ENCODE data around the gene DTNA.
"Not testable (repeated sequence)": the region's sequence is repeated elsewhere in the genome, so short reads cannot be mapped to it uniquely, and the experiment has no call there.

DTNA gene

DNA sequence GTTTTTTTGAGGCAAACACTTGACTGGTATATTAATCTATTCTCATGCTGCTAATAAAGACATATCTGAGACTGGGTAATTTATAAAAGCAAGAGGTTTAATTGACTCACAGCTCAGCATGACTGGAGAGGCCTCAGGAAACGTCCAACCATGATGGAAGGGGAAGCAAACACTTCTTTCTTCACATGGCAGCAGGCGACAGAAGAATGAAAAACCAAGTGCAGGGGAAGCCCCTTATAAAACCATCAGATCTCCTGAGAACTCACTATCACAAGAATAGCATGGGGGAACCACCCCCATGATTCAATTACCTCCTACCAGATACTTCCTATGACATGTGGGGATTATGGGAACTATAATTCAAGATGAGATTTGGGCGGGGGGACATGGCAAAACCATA is 194.9 kb downstream of the DTNA start:
- DNase-seq (ENCODE audit: low spot score): no peak

DNA sequence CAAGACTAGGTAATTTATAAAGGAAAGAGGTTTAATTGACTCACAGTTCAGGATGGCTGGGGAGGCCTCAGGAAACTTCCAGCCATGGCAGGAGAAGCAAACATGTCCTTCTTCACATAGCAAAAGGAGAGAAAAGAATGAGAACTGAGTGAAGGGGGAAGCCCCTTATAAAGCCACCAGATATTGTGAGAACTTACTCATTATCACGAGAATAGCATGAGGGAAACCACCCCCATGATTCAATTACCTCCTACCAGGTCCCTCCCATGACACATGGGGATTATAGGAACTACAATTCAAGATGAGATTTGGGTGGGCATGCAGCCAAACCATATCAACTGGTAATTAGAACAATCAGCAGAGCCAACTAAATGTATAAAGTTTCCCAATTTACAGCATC is 196.9 kb downstream of the DTNA start:
- DNase-seq (ENCODE audit: low spot score): not testable (repeated sequence)

DNA sequence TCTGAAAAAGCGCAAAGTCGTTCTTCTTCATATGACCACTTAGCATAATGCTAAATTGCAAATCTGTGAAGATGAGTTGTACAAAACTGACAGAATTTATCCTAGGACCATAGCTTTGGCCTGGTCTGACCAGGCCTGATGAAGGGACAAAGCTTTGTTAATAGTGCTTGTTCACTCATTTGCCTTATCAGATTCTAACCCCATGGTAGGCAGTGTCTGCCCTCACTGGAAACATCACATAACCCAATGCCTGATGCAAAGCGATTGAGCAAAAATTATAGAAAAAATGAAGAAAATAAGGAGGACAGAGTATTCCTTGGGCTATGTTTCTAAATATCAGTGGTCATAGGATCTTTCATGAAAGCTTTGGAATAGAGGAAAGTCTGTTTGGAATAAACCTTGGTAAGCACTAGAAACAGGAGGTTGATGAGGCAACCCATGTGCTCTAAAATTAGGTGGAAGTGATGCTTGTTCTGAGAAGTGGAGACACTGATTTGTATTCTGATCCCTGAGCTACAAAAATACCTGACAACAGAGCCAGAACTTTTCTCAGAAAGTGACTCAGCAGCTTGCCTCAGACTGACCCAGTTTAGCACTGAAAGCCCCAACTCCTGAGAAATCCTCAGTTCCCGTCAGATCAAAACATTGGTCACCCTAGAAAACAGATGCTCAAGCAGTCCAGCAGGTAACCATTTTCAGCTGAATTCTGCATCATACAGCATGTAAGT is 199.7 kb downstream of the DTNA start:
- DNase-seq (ENCODE audit: low spot score): no peak

DNA sequence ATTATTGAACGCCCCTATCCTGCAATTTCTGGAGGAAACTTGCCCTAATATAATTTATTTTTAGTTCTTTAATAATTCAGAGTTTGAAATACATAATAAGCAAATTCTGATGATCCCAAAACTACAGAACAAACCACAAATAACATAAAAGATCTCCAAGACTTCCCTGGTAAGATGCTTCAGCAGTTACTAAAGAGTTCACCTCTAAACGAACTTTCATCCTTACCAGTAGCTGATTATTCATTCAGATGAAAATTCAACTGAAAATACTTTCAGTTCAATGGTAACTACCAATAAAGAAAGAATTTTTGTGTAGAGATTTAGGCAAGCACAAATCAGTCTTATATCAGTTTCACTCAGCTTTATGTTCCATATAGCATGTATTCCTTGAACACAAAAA is 201.0 kb downstream of the DTNA start:
- DNase-seq (ENCODE audit: low spot score): no peak

DNA sequence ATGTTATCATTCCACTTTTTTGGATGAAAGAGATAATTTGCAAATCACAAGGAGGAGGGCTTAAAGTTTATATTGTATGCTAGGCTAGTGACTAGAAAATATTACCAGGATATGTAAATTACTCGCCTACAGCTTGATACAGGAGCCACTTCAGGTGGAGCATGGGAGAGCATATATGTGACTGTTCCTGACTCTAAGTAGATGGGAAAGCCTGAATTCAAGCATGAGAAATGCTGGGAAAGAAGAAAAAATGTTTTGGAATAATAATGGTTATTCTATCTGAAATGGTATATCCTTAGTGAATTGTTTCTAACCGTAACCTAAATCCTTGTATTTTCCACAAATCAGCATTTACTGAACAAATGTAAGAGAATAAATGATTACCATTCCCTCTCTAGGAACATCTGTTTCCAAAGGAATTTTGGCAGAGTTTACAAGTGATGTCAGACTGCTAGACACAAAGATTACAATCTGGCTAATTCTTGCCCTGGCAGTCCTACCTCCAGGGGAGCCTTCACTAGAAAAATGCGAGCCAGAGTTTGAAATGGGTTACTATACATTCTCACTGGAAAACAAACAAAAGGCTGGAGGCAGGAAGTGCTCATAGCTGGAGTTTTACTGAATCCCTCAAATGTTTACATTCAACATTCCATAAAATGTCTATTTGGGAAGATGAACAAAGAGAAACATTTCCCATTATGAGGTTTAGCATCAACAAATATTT is 201.7 kb downstream of the DTNA start:
- DNase-seq (ENCODE audit: low spot score): no peak

DNA sequence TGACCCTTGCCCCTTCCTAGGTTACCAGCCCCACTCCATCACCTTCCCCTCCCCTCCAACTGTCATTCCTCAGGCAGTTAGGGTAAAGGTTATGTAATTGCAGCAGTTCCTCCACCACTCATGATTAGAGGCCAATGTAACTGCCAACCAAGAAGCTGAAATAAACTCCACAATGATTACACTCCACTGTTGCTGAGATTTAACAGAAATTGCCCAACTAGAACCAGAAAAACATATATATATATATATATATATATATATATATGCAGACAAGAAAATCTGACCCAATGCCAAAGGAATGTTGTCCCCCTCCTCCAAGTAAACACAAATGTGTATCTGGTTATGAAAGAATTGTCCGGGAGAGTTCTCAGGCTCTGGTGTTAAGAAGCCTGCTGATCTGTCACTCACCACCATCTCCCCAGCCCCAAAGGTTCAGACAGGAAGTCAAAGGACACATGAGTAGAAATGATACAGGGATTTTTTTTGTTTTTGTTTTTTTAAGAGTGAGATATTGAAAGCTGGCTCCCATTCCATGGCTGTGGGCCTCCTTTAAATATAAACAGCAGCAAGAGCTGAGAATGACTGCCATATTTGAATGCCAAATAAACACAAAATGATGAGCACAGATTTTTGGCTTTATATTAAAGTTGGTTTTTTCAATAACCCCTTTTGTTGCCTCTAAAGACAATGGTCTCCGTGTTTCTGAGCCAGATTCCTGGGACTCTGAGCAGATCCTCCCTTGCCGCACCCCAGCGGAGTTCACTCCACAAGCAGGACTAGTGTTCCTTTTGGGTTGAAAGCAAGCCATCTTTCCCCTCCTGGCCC is 204.0 kb downstream of the DTNA start:
- no peak for DNase-seq (ENCODE audit: low spot score)

DNA sequence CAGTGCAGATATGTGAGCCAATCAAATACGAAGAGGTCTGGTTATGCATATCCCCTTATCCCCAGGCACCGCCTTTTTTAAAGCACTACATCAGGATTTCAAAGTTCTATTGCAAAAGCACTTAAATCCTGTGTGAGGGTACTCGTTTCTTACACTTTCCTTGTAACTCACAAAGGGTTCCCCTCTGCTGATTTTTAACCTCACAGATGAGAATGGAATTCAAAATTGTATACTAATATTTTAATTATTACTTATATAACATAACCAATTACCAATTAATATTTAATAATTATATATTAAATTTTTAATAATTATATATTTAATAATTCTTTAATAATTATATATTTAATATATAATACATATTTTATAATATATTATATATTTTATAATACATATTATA is 204.9 kb downstream of the DTNA start:
- no peak for DNase-seq (ENCODE audit: low spot score)

DNA sequence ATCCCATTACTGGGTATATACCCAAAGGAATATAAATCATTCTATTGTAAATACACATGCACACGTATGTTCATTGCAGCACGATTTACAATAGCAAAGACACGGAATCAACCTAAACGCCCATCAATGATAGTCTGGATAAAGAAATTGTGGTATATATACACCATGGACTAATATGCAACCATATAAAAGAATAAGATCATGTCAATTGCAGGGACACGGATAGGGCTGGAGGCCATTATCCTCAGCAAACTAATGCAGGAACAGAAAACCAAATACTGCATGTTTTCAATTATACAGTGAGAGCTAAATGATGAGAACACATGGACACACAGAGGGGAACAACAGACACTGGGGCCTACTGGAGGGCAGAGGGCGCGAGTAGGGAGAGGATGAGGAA is 206.4 kb downstream of the DTNA start:
- not testable (repeated sequence) for DNase-seq (ENCODE audit: low spot score)

DNA sequence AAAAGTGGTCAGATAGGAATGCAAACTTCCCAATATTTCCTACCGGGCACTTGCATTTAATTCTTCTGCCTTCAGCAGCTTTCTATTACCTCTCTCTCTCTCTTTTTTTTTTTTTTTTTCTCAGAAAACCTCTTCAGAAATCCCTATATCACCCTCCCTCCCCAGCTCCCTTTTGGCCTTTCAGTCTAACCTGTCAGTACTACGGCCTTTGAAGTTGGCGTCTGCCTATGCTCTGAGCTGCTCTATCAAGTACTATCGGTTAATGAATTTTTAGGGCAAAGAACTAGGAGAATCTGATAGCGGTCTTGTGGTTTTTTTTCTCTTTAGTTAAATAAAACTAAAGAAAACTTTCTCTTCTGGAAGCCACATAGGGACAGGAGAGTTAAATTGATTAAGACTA is 208.8 kb downstream of the DTNA start:
- DNase-seq (ENCODE audit: low spot score): no peak

DNA sequence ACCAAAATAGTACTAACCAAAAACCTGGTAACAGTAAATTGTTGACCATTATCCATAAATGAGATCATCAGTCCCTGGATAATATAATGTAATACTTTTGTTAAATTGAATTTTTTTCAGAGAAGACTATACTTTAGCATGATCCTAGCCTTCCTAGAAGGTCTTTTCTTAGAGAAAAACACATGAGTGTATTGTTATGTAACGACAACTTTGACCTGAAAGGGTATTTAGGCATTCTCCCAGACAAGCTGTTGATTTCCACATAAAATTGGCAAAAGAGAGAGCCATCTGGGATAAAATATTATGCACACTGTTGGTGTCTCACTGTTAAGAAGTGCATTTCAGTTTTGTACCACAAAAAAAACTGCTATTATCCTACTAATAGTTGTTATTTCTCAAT is 211.1 kb downstream of the DTNA start:
- DNase-seq (ENCODE audit: low spot score): no peak

DNA sequence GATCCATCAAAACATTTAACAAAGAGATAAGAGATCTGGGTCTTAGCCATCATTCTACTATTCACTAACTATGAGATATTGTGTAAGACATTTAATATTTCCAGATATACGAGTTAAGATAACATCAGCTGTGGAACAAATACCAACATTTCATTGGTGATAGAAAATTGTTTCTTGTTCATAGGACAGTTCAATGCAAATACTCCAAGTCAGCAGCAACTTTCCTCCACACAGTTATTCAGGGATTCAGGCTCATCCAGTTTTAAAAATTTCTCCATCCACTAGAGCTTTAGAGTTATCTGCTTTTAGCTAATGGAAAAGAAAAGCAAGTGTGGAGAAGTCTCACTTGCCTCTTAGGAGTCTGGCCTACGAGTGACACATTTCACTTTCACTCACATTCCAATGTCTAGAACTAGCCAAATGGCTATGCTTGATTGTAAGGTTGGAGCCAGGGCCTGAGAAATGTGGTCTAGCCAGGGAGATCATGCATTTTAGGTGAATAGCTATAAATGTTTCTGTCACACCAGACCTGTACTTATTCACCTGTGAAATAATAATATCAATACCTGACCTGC is 211.8 kb downstream of the DTNA start:
- DNase-seq (ENCODE audit: low spot score): no peak

DNA sequence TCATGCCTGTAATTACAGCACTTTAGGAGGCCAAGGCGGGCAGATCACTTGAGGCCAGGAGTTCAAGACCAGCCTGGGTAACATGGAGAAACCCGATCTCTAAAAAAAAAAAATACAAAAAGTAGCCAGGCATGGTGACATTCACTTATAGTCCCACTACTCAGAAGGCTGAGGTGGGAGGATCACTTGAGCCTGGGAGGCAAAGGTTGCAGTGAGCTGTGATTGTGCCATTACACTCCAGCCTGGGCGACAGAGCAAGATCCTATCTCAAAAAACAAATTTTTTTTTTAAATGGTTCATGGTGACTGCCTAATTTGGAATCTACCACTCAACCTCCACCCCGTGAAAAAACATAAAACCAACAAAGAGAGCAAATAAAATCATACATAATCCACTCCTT is 212.5 kb downstream of the DTNA start:
- DNase-seq (ENCODE audit: low spot score): not testable (repeated sequence)

DNA sequence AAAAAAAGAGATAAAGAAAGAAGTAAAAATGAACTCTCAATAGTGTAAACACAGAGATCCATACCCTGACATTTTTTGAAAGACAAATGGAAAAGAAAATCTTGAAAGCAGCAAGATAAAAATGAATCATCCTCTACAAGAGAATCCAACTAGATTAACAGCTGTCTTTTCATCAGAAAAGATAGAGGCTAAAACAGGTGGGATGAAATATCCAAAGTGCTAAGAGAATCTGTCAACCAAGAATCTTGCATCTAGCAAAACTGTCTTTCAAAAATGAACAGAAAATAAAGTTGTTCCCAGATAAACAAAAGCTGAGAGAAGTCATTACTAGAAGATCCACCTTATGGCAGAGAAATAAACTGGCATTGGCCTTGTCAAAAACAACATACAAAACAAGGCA is 213.8 kb downstream of the DTNA start:
- no peak for DNase-seq (ENCODE audit: low spot score)

DNA sequence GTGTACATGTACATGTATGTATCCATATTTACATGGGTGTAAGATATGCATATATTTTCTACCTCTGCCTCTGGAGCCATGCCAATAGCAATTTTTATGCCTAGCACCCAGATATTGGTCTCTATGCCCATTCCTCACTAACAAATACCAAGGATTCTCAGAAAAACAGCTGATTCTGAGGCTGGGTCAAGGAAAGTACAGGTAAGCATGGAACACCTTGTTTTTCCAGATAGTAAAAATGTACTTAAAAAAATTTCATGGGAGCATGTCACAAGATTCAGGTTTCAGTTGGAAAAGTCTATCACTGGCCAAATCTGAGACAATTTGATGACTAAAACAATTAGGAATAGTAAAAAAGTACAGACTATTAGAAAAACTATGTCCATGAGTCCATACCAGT is 216.6 kb downstream of the DTNA start:
- no peak for DNase-seq (ENCODE audit: low spot score)

DNA sequence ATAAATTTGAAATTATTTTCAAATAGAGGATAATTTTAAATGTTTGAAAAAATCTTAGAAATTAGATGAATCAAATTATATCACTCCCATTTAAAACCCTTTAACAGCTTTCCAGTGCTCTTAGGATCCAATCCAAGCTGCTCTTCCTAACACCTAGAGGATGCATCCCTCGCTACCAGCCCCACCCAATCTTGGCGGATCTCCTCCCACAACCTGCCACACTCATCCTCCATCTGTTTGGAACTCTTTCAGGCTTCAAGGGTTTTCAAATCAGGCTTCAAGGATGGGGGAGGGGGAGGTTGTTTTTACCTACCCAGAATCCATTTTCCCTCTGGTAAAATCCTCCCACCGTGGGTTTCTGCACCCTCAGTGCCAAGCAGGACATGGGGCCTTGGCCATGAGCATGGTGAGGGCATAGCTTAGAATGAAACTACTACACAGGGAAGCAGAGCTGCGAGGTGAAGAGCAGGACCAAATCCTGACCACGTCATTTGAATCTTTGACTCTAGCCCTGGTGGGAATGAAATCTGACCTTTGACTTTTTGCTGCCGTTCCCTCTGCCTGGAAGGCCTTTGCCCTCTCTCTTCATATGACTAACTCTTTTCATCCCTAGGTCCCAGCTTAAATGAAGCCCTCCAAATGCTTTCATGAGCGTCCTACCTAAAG is 218.1 kb downstream of the DTNA start:
- DNase-seq (ENCODE audit: low spot score): no peak

DNA sequence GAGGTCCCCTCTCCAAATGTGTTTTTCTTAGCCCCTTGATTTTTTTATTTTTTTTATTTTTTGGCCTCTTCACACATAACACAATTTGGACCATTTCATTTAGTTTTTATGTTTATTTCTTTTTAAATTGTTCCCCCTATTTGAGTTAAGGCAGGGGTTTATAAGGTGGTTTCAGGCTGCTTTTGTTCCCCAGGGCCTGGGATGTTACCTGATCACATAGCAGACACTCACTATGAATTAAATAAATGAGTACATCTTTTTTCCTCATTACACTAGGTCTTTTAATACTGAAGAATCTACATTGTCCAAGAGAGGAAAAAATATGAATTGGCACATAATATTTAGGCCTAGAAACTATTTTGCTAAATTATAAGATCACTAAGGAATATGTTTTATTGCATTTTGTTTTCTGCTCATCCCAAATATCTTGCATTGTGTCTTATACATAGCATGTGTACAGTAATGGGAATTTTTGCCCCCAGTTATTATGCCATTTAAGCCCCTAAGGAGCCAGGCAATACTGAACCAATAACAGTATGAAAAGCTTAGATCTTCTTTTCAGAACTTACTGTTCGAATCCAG is 218.7 kb downstream of the DTNA start:
- no peak for DNase-seq (ENCODE audit: low spot score)

DNA sequence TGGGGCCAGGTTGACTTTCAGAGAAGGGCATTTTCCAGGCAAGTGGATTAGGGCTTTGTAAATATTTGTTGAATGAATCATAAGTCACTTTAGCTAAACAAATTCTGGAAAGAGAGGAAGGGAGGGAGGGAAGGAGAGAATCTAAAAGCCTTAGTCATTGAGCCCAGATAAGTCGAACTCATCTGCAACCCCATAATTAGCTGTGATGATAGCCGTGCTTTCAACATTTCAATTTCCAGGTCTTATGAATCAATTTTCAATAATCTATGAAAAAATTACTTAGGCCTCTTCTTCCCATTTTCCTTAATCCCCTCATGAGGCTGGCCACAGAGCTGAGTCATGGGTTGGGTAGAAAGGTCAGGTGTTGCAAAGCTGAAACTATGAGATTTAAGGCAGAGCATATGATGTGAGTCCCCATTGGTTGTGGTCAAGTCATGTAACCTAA is 219.3 kb downstream of the DTNA start:
- no peak for DNase-seq (ENCODE audit: low spot score)

DNA sequence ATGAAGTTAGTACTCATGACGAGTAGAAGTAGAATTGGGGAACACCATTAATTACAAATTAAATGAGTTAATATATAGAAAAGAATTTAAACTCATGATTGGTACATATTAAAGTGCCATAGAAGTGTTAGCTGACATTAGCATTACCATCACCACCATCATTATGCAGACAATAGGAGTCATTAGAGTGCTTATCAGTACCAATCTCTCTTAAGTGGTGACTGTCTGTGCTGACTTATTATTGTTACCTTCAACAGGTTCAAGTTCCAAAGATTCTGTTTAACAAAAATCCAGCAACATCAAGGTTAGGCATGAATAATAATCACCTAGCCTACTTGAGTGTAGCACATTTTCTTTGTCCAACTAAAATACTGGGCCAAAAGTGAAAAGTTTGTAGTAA is 222.3 kb downstream of the DTNA start:
- DNase-seq (ENCODE audit: low spot score): no peak

DNA sequence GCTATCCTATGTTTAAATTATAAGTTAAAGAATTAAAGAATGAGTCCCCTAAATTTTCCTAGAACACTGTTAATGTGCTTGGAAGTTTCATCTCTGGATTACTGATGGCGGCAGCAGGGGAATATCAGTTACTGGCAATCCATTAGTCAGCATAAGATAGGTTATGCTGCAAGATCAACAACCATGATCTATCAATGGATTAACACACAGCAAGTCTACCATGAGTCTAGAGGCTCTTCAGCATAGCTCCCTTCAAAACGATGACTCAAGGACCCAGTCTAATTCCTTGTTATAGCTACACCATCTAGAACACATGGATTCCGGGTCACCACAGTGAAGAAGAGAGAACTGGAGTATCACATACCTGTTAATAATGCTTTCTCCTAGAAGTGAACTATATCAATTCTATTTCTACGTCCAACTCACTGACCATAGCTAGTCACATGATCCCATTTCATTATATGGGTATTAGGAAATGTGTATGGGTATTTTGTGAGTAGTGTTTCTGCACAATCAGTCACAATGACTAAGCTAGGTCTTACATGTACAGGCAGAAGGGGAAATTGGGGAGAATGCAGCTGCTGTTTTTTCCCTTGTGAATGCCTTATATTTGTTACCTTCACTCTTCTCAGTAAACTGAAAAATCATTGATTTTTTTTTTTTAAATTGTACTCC is 222.8 kb downstream of the DTNA start:
- DNase-seq (ENCODE audit: low spot score): no peak

DNA sequence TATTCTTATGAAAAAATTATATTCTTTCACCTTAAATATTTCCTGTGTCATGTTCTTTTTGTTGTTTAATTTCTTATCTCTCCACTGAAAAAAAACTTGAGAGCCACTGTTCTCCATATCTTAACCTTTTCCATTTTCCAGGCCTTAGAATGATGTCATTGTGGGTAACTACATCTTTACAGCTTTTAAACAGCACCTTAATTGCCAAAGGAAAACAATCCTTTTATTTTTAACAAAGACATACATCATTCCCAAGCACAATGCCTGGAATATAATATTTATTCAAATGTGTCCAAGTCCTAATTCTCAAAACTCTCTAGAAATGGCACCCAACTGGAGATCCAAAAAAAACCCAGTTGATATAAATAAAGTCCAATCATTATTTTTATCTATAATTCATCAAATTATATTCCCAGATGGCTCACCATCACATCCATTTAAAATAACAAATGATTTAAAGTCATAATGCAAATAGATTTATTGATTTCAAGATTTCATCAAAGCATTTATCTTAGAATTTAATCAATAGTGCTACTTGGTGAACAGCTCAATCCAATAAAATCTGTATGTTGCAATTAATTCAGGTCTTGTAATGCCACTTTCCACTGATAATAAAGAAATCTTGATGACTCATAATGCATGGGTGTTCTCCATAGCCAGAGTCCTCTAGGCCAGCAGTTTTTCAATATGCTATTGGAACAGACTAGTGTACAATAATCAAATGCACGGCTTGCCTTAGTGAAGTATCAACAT is 224.0 kb downstream of the DTNA start:
- DNase-seq (ENCODE audit: low spot score): no peak
